ENCODE results near the gene PGGT1B. TPM values are rescaled to one million over a fixed set of nuclear protein-coding genes. Genes with fewer than 3 reads are reported as not detected.

PGGT1B gene
- total and polyA plus RNA-seq, 2 of the 8 experiments (the other 6 are each of a cell fraction or from before 2014, with no cell fraction given) = 1.9 to 43.1 TPM

GRCh38 chr5:115263078-115263380 is 352 bp upstream of the PGGT1B start:
- ChIA-PET POLR2A (ENCODE audit: partially characterized antibody) (interaction anchor here (1.0 to 3.0 kb wide), 4 partner anchors 9 to 93 kb away, joined by 4 to 11 read pairs (median 10); partner anchors contain the start of genes CCDC112 and TRIM36), CTCF (ENCODE audit: partially characterized antibody) (interaction anchor here (1.1 to 2.0 kb wide), 6 partner anchors 11 to 159 kb away, joined by 3 to 6 read pairs (median 3); no protein-coding TSS in a partner anchor)

More at GRCh38 chr5:115263078-115263380, 352 bp upstream of the PGGT1B start:
- H3K4me3 ChIP-seq (ENCODE audit: extremely low read depth in 1 of 4, insufficient read depth in 2 of 4, low read depth in 3 of 4, low read length in 4 of 4) = peak overlapping the region; percentile 92 to 100 (median 94)
- peak overlapping the region; percentile 60 for H2AFZ ChIP-seq (ENCODE audit: low read length)
- H4K5ac ChIP-seq (ENCODE audit: insufficient read length, low read depth, low read length) = peak overlapping the region; percentile 91
- H3K9me3 ChIP-seq (ENCODE audit: insufficient read depth in 2 of 2, low read depth in 1 of 2, low read length in 1 of 2) = no peaks in the 10 kb centered on the region
- H2BK120ac ChIP-seq (replicated peaks; ENCODE audit: low read depth, low read length) = no peak overlapping the region
- H3K23ac ChIP-seq (ENCODE audit: insufficient read length) = no peak overlapping the region
- peak overlapping the region in 3 of 4 experiments; percentile 84 to 96 (median 84); a peak in 6 of 7 replicates for H3K9ac ChIP-seq (replicated peaks in 1 of 4; ENCODE audit: extremely low read depth in 1 of 4, low read depth in 3 of 4, low read length in 3 of 4)
- H3K23me2 ChIP-seq (ENCODE audit: low read depth, low read length) = peaks cover 10% of the 10 kb centered on the region
- peak overlapping the region; percentile 76 for H3K27ac ChIP-seq (ENCODE audit: low read depth, low read length)
- peak overlapping the region; percentile 85 to 99 for H3K4me2 ChIP-seq (ENCODE audit: insufficient read depth in 1 of 2, low read depth in 2 of 2, low read length in 2 of 2)
- no peak overlapping the region for H3K56ac ChIP-seq (replicated peaks; ENCODE audit: insufficient read length, low read depth, low read length)
- peak overlapping the region; percentile 67; the same call in 1 of the 2 replicates for H2BK5ac ChIP-seq (ENCODE audit: low read depth, low read length)
- no peak overlapping the region for H2BK20ac ChIP-seq (ENCODE audit: low read length)
- 25% methylated on average over 7 of the region's 7 CpGs; no CpG with 5 or more reads in 1 of the 2 experiments for WGBS, 2 experiments (ENCODE audit: extremely low coverage in 1 of 2, insufficient coverage in 1 of 2, insufficient read length in 1 of 2, insufficient replicate concordance in 2 of 2, low coverage in 1 of 2, low lambda C conversion rate in 2 of 2, missing lambda C conversion rate in 1 of 2)
- no peak for TF ChIP-seq NANOG (IDR thresholded peaks at IDR 0.05; ENCODE audit: insufficient read depth, low read depth, low read length, poor library complexity, severe bottlenecking)
- TF ChIP-seq CTBP2 (IDR thresholded peaks at IDR 0.05; ENCODE audit: borderline replicate concordance, insufficient read depth, insufficient read length, low read length) = peak; percentile 2
- TF ChIP-seq CHD2 (IDR thresholded peaks at IDR 0.05; ENCODE audit: low read length) = no peak
- no peak for TF ChIP-seq SIN3A (conservative IDR thresholded peaks at IDR 0.05 in 1 of 2, IDR thresholded peaks at IDR 0.05 in 1 of 2; ENCODE audit: low read depth in 1 of 2, low read length in 2 of 2)
- no peak for TF ChIP-seq SUZ12 (IDR thresholded peaks at IDR 0.05; ENCODE audit: low read length)
- peak; percentile 8 for TF ChIP-seq ASH2L (IDR thresholded peaks at IDR 0.05; ENCODE audit: low read length)
- TF ChIP-seq RAD21 (IDR thresholded peaks at IDR 0.05 in 1 of 2, conservative IDR thresholded peaks at IDR 0.05 in 1 of 2; ENCODE audit: low read depth in 2 of 2, low read length in 2 of 2) = no peak
- no peak for TF ChIP-seq CEBPB (IDR thresholded peaks at IDR 0.05; ENCODE audit: low read depth, low read length)
- TF ChIP-seq RBBP5 (IDR thresholded peaks at IDR 0.05; ENCODE audit: borderline replicate concordance, low read depth, low read length) = no peak
- peaks cover 0 to 15% (median 5%) of the 10 kb centered on the region in 4 experiments; a peak in 2 of 8 replicates for H3K36me3 ChIP-seq (ENCODE audit: control insufficient read depth in 2 of 4, insufficient read depth in 4 of 4, low read length in 3 of 4)
- DNase-seq (ENCODE audit: low read depth in 1 of 2, low spot score in 2 of 2) = no peak
- H3K18ac ChIP-seq (ENCODE audit: extremely low read depth, low read length) = peak overlapping the region; percentile 88; the same call in 1 of the 2 replicates
- H2AK5ac ChIP-seq (ENCODE audit: low read depth, low read length) = no peak overlapping the region
- peak overlapping the region; percentile 76; the same call in 1 of the 2 replicates for H4K8ac ChIP-seq (ENCODE audit: extremely low read depth, insufficient read depth, low read length)
- H3K79me1 ChIP-seq (ENCODE audit: low read depth, low read length) = 0 out of 2 replicates have a peak, but pooled peaks cover 2% of the 10 kb centered on the region
- no peak overlapping the region for H3K4ac ChIP-seq (replicated peaks; ENCODE audit: insufficient read length, low read depth, low read length)
- H3K79me2 ChIP-seq (ENCODE audit: control insufficient read depth in 1 of 2, insufficient read depth in 2 of 2, low read length in 2 of 2) = peaks cover 9 to 41% of the 10 kb centered on the region in 2 experiments; a peak in 3 of 4 replicates
- H3K14ac ChIP-seq (ENCODE audit: insufficient read length) = no peak overlapping the region
- no peaks in the 10 kb centered on the region for H4K20me1 ChIP-seq (replicated peaks in 1 of 2; ENCODE audit: control insufficient read depth in 1 of 2, insufficient read depth in 2 of 2, low read length in 2 of 2)
- no peak for FAIRE-seq
- H3K27me3 ChIP-seq (replicated peaks in 1 of 4; ENCODE audit: control insufficient read depth in 3 of 4, extremely low read depth in 1 of 4, insufficient read depth in 3 of 4, low read length in 3 of 4) = no peaks in the 10 kb centered on the region
- no peak overlapping the region for H2BK15ac ChIP-seq (ENCODE audit: low read length)
- no peak overlapping the region for H4K91ac ChIP-seq (replicated peaks; ENCODE audit: insufficient read length, low read length)
- peaks cover 0 to 4% (median 0%) of the 10 kb centered on the region in 4 experiments; a peak in 3 of 7 replicates for H3K4me1 ChIP-seq (replicated peaks in 1 of 4; ENCODE audit: control insufficient read depth in 3 of 4, insufficient read depth in 4 of 4, low read length in 3 of 4)
- no peak overlapping the region; the same call in 1 of the 2 replicates for H2BK12ac ChIP-seq (ENCODE audit: low read depth, low read length)

All from H1 (cell line).